GM23338 (cell line): ENCODE measurements around the gene MAMLD1. TPM values are rescaled to one million over a fixed set of nuclear protein-coding genes. Genes with fewer than 3 reads are reported as not detected.

Experiments used
- ATAC-seq: fragments of 200-7000 bp; cut with Tn5 transposase; 3 replicates; pipeline ENCODE4 v1.9.1; 2020
- DNase-seq: peaks from one replicate; pipeline ENCODE4 v3.0.0-alpha.2; 2015; ENCODE audit warnings: low spot score
- H2AFZ ChIP-seq: fragments of 200-600 bp; sonication (generic); 2 replicates; pipeline ENCODE4 v1.8.0; 2016; ENCODE audit warnings: antibody characterized with exemption, mild to moderate bottlenecking, moderate library complexity
- H3F3A ChIP-seq: fragments of 200-600 bp; sonication (generic); replicated peaks from 2 replicates; pipeline ENCODE4 v1.8.0; 2017; ENCODE audit warnings: antibody characterized with exemption, mixed run types, low read depth
- H3K27ac ChIP-seq: fragments of 200-600 bp; sonication (generic); 2 replicates; pipeline ENCODE4 v1.6.1; 2016; ENCODE audit warnings: low read depth
- H3K27me3 ChIP-seq: fragments of 200-600 bp; sonication (generic); 2 replicates; pipeline ENCODE4 v1.8.0; 2016; ENCODE audit warnings: mild to moderate bottlenecking, mixed run types, moderate library complexity; ENCODE audit not compliant: insufficient read depth
- H3K36me3 ChIP-seq: fragments of 200-600 bp; sonication (generic); 2 replicates; pipeline ENCODE4 v1.8.0; 2016; ENCODE audit warnings: mild to moderate bottlenecking; ENCODE audit not compliant: insufficient read depth
- H3K4me1 ChIP-seq: fragments of 200-600 bp; sonication (generic); 2 replicates; pipeline ENCODE4 v1.8.0; 2016; ENCODE audit warnings: mild to moderate bottlenecking, moderate library complexity; ENCODE audit not compliant: insufficient read depth
- H3K4me2 ChIP-seq: fragments of 200-600 bp; sonication (generic); 2 replicates; pipeline ENCODE4 v1.7.1; 2017; ENCODE audit warnings: mixed run types
- H3K4me3 ChIP-seq: fragments of 200-600 bp; sonication (generic); 2 replicates; pipeline ENCODE4 v1.6.1; 2016; ENCODE audit warnings: mixed run types
- H3K79me2 ChIP-seq: fragments of 200-600 bp; sonication (generic); replicated peaks from 2 replicates; pipeline ENCODE4 v1.8.0; 2017; ENCODE audit warnings: mild to moderate bottlenecking; ENCODE audit not compliant: insufficient read depth
- H3K9me2 ChIP-seq: fragments of 200-600 bp; sonication (generic); 2 replicates; pipeline ENCODE4 v1.8.0; 2017; ENCODE audit not compliant: insufficient read depth
- H4K20me1 ChIP-seq: fragments of 200-600 bp; sonication (generic); replicated peaks from 2 replicates; pipeline ENCODE4 v1.8.0; 2017; ENCODE audit warnings: mild to moderate bottlenecking; ENCODE audit not compliant: insufficient read depth
- H3K27ac Mint-ChIP-seq: 2 replicates; pipeline ENCODE4 v1.8.0; 2020; ENCODE audit warnings: inconsistent platforms, mild to moderate bottlenecking, moderate library complexity, mixed read lengths
- H3K27me3 Mint-ChIP-seq: 3 replicates; pipeline ENCODE4 v1.8.0; 2022; ENCODE audit warnings: low read depth, mild to moderate bottlenecking, moderate library complexity, mixed read lengths, inconsistent platforms; ENCODE audit not compliant: insufficient read depth, poor library complexity
- H3K36me3 Mint-ChIP-seq: 3 replicates; pipeline ENCODE4 v1.8.0; 2021; ENCODE audit warnings: low read depth, mild to moderate bottlenecking, inconsistent platforms, moderate library complexity, mixed read lengths
- H3K4me1 Mint-ChIP-seq: 3 replicates; pipeline ENCODE4 v1.8.0; 2020; ENCODE audit warnings: mild to moderate bottlenecking, inconsistent platforms, mixed read lengths
- H3K4me3 Mint-ChIP-seq: 3 replicates; pipeline ENCODE4 v1.8.0; 2021; ENCODE audit warnings: moderate library complexity, mild to moderate bottlenecking, inconsistent platforms, mixed read lengths
- H3K9me3 Mint-ChIP-seq: 3 replicates; pipeline ENCODE4 v1.8.0; 2020; ENCODE audit warnings: moderate library complexity, mild to moderate bottlenecking, inconsistent platforms, mixed read lengths
- CREB1 ChIP-seq: fragments of 250-450 bp; sonication (Bioruptor Pico); IDR thresholded peaks from 2 replicates; pipeline ENCODE4 v1.5.0; 2020; ENCODE audit warnings: low read depth, mild to moderate bottlenecking, moderate library complexity
- EZH2 ChIP-seq: fragments of 200-600 bp; sonication (generic); IDR thresholded peaks from one replicate; pipeline ENCODE4 v1.8.0; 2017; ENCODE audit warnings: antibody characterized with exemption, mild to moderate bottlenecking, low read depth; ENCODE audit not compliant: unreplicated experiment
- EZH2phosphoT487 ChIP-seq: fragments of 200-600 bp; sonication (generic); IDR thresholded peaks from one replicate; pipeline ENCODE4 v1.8.1; 2018; ENCODE audit warnings: antibody characterized with exemption; ENCODE audit not compliant: unreplicated experiment
- JUNB ChIP-seq: IDR thresholded peaks from one replicate; pipeline ENCODE4 v1.6.1; 2016; ENCODE audit warnings: antibody characterized with exemption; ENCODE audit not compliant: unreplicated experiment
- NANOG ChIP-seq: IDR thresholded peaks from 2 replicates; pipeline ENCODE4 v1.6.1; 2016; ENCODE audit warnings: antibody characterized with exemption, borderline replicate concordance
- POLR2AphosphoS5 ChIP-seq: IDR thresholded peaks from 2 replicates; pipeline ENCODE4 v1.6.1; 2016; ENCODE audit warnings: antibody characterized with exemption, low read depth
- STAT1 ChIP-seq: IDR thresholded peaks from one replicate; pipeline ENCODE4 v1.6.1; 2016; ENCODE audit warnings: antibody characterized with exemption; ENCODE audit not compliant: unreplicated experiment
- ZNF114 ChIP-seq: fragments of 250-450 bp; sonication (Bioruptor Pico); IDR thresholded peaks from 2 replicates; pipeline ENCODE4 v1.5.0; 2020; ENCODE audit warnings: mild to moderate bottlenecking, moderate library complexity
- ZNF331 ChIP-seq: fragments of 250-450 bp; sonication (Bioruptor Pico); IDR thresholded peaks from 2 replicates; pipeline ENCODE4 v1.5.0; 2020; ENCODE audit warnings: low read depth, mild to moderate bottlenecking, moderate library complexity
- polyA plus RNA-seq: library from polyadenylated mRNA; unstranded; fragments of >200 nt; fragmentation: Nextera tagmentation; extraction: Ambion mirVana; gene quantifications from 2 replicates; pipeline ENCODE4 v1.2.1, GENCODE V29; 2016
- total RNA-seq: library from RNA; depleted of rRNA; stranded (reverse); fragments of >200 nt; shearing (Covaris generic); gene quantifications from 2 replicates; pipeline ENCODE4 v1.2.3, GENCODE V29; 2014
- TF ChIP-seq, protein P1 (sequence below): fragments of 250-450 bp; sonication (Bioruptor Pico); IDR thresholded peaks from 2 replicates; pipeline ENCODE4 v1.5.0; 2020; ENCODE audit warnings: mild to moderate bottlenecking, moderate library complexity
- TF ChIP-seq, protein P2 (sequence below): IDR thresholded peaks from 2 replicates; pipeline ENCODE4 v1.6.1; 2016; ENCODE audit warnings: antibody characterized with exemption
- TF ChIP-seq, protein P3 (sequence below): IDR thresholded peaks from one replicate; pipeline ENCODE4 v1.6.1; 2018; ENCODE audit warnings: antibody characterized with exemption; ENCODE audit not compliant: unreplicated experiment
- TF ChIP-seq, protein P4 (sequence below), 2 experiments: fragments of 200-600 bp in 1 of 2; sonication (generic) in 1 of 2; conservative IDR thresholded peaks; 2 replicates each; pipeline versions ENCODE4 v1.5.1 to v1.6.1; 2016 to 2017; ENCODE audit warnings: antibody characterized with exemption in 2 of 2, low read depth in 2 of 2, mild to moderate bottlenecking in 2 of 2, moderate library complexity in 1 of 2

MAMLD1 gene
- total and polyA plus RNA-seq, 2 experiments from 2014 or later, result 0.13 to 0.21 TPM

DNA sequence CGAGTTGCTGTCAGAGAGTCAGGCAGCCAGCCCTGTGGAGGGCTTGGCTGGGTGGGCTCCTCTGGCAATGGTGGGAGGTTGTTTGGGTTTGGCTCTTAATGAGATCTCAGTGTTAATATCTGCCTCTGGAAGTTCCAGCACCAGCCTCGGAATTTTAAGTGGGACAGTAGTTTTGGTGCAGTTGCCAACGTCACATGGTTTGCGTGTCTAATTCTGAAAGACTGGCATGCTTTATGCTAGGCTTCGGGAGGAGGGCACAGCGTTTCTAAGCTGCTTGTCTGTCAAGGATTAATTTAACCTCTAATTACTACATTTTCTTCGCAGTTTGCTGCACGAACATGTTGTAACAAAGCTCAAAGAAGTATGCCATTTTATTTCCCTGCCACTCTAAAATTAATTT is 9.2 kb downstream of the MAMLD1 start:
- H3K27me3 ChIP-seq, result peaks cover 2% of the 10 kb centered on the region
- H3K36me3 ChIP-seq, result no peaks in the 10 kb centered on the region
- H3F3A ChIP-seq, result no peaks in the 10 kb centered on the region
- no peaks in the 10 kb centered on the region for H3K9me2 ChIP-seq
- no peak for ATAC-seq
- no peak overlapping the region for H2AFZ ChIP-seq
- TF ChIP-seq NANOG, result no peak
- TF ChIP-seq, protein P1, sequence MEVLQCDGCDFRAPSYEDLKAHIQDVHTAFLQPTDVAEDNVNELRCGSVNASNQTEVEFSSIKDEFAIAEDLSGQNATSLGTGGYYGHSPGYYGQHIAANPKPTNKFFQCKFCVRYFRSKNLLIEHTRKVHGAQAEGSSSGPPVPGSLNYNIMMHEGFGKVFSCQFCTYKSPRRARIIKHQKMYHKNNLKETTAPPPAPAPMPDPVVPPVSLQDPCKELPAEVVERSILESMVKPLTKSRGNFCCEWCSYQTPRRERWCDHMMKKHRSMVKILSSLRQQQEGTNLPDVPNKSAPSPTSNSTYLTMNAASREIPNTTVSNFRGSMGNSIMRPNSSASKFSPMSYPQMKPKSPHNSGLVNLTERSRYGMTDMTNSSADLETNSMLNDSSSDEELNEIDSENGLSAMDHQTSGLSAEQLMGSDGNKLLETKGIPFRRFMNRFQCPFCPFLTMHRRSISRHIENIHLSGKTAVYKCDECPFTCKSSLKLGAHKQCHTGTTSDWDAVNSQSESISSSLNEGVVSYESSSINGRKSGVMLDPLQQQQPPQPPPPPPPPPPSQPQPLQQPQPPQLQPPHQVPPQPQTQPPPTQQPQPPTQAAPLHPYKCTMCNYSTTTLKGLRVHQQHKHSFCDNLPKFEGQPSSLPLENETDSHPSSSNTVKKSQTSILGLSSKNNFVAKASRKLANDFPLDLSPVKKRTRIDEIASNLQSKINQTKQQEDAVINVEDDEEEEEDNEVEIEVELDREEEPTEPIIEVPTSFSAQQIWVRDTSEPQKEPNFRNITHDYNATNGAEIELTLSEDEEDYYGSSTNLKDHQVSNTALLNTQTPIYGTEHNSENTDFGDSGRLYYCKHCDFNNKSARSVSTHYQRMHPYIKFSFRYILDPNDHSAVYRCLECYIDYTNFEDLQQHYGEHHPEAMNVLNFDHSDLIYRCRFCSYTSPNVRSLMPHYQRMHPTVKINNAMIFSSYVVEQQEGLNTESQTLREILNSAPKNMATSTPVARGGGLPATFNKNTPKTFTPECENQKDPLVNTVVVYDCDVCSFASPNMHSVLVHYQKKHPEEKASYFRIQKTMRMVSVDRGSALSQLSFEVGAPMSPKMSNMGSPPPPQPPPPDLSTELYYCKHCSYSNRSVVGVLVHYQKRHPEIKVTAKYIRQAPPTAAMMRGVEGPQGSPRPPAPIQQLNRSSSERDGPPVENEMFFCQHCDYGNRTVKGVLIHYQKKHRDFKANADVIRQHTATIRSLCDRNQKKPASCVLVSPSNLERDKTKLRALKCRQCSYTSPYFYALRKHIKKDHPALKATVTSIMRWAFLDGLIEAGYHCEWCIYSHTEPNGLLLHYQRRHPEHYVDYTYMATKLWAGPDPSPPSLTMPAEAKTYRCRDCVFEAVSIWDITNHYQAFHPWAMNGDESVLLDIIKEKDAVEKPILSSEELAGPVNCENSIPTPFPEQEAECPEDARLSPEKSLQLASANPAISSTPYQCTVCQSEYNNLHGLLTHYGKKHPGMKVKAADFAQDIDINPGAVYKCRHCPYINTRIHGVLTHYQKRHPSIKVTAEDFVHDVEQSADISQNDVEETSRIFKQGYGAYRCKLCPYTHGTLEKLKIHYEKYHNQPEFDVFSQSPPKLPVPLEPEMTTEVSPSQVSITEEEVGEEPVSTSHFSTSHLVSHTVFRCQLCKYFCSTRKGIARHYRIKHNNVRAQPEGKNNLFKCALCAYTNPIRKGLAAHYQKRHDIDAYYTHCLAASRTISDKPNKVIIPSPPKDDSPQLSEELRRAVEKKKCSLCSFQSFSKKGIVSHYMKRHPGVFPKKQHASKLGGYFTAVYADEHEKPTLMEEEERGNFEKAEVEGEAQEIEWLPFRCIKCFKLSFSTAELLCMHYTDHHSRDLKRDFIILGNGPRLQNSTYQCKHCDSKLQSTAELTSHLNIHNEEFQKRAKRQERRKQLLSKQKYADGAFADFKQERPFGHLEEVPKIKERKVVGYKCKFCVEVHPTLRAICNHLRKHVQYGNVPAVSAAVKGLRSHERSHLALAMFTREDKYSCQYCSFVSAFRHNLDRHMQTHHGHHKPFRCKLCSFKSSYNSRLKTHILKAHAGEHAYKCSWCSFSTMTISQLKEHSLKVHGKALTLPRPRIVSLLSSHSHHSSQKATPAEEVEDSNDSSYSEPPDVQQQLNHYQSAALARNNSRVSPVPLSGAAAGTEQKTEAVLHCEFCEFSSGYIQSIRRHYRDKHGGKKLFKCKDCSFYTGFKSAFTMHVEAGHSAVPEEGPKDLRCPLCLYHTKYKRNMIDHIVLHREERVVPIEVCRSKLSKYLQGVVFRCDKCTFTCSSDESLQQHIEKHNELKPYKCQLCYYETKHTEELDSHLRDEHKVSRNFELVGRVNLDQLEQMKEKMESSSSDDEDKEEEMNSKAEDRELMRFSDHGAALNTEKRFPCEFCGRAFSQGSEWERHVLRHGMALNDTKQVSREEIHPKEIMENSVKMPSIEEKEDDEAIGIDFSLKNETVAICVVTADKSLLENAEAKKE (CRISPR knock-in tag), result no peak
- no peak for TF ChIP-seq ZNF114 (CRISPR knock-in tag)
- no peak for TF ChIP-seq STAT1
- TF ChIP-seq EZH2phosphoT487, result no peak
- TF ChIP-seq ZNF331, result no peak
- TF ChIP-seq CREB1 (CRISPR knock-in tag), result no peak
- TF ChIP-seq, protein P2, sequence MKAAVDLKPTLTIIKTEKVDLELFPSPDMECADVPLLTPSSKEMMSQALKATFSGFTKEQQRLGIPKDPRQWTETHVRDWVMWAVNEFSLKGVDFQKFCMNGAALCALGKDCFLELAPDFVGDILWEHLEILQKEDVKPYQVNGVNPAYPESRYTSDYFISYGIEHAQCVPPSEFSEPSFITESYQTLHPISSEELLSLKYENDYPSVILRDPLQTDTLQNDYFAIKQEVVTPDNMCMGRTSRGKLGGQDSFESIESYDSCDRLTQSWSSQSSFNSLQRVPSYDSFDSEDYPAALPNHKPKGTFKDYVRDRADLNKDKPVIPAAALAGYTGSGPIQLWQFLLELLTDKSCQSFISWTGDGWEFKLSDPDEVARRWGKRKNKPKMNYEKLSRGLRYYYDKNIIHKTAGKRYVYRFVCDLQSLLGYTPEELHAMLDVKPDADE, result no peak
- TF ChIP-seq, protein P3, sequence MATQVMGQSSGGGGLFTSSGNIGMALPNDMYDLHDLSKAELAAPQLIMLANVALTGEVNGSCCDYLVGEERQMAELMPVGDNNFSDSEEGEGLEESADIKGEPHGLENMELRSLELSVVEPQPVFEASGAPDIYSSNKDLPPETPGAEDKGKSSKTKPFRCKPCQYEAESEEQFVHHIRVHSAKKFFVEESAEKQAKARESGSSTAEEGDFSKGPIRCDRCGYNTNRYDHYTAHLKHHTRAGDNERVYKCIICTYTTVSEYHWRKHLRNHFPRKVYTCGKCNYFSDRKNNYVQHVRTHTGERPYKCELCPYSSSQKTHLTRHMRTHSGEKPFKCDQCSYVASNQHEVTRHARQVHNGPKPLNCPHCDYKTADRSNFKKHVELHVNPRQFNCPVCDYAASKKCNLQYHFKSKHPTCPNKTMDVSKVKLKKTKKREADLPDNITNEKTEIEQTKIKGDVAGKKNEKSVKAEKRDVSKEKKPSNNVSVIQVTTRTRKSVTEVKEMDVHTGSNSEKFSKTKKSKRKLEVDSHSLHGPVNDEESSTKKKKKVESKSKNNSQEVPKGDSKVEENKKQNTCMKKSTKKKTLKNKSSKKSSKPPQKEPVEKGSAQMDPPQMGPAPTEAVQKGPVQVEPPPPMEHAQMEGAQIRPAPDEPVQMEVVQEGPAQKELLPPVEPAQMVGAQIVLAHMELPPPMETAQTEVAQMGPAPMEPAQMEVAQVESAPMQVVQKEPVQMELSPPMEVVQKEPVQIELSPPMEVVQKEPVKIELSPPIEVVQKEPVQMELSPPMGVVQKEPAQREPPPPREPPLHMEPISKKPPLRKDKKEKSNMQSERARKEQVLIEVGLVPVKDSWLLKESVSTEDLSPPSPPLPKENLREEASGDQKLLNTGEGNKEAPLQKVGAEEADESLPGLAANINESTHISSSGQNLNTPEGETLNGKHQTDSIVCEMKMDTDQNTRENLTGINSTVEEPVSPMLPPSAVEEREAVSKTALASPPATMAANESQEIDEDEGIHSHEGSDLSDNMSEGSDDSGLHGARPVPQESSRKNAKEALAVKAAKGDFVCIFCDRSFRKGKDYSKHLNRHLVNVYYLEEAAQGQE, result no peak
- no peak for TF ChIP-seq POLR2AphosphoS5
- TF ChIP-seq EZH2, result no peak
- no peak for TF ChIP-seq JUNB
- TF ChIP-seq, protein P4, sequence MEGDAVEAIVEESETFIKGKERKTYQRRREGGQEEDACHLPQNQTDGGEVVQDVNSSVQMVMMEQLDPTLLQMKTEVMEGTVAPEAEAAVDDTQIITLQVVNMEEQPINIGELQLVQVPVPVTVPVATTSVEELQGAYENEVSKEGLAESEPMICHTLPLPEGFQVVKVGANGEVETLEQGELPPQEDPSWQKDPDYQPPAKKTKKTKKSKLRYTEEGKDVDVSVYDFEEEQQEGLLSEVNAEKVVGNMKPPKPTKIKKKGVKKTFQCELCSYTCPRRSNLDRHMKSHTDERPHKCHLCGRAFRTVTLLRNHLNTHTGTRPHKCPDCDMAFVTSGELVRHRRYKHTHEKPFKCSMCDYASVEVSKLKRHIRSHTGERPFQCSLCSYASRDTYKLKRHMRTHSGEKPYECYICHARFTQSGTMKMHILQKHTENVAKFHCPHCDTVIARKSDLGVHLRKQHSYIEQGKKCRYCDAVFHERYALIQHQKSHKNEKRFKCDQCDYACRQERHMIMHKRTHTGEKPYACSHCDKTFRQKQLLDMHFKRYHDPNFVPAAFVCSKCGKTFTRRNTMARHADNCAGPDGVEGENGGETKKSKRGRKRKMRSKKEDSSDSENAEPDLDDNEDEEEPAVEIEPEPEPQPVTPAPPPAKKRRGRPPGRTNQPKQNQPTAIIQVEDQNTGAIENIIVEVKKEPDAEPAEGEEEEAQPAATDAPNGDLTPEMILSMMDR (conservative IDR thresholded peaks at IDR 0.05; ENCODE audit: low read depth in 2 of 2), result no peak
- Mint-ChIP-seq H3K27me3 (peaks cover 10% of the 10 kb centered on the region), H3K9me3 (no peaks in the 10 kb centered on the region), H3K27ac (no peak overlapping the region), H3K36me3 (no peaks in the 10 kb centered on the region), H3K4me1 (peaks cover 7% of the 10 kb centered on the region; the same call in 2 of the 3 replicates), H3K4me3 (no peak overlapping the region)
- no peak overlapping the region for H3K4me2 ChIP-seq
- H4K20me1 ChIP-seq, result no peaks in the 10 kb centered on the region
- H3K79me2 ChIP-seq, result no peaks in the 10 kb centered on the region
- DNase-seq, result no peak
- H3K27ac ChIP-seq, result no peak overlapping the region
- H3K4me1 ChIP-seq, result no peaks in the 10 kb centered on the region
- H3K4me3 ChIP-seq, result no peak overlapping the region
